H1 (cell line): ENCODE data around the gene MRPS6. TPM values are rescaled to one million over a fixed set of nuclear protein-coding genes. Genes with fewer than 3 reads are reported as not detected.

Source experiments
- ATF2 ChIP-seq: IDR thresholded peaks from 2 replicates; pipeline ENCODE4 v1.6.1; 2012; ENCODE audit warnings: low read length, inconsistent platforms
- CBX8 ChIP-seq: fragments of 300-800, 300-1000 bp; sonication (generic); IDR thresholded peaks from 2 replicates; pipeline ENCODE4 v1.7.1; 2016; ENCODE audit warnings: low read depth, low read length, borderline replicate concordance
- HDAC2 ChIP-seq, 2 experiments: fragments of 300-600 bp in 1 of 2; sonication (generic) in 1 of 2; IDR thresholded peaks; 2 replicates each; pipeline ENCODE4 v1.6.1; 2011 to 2012; ENCODE audit warnings: low read depth in 2 of 2, low read length in 2 of 2, mild to moderate bottlenecking in 2 of 2, moderate library complexity in 2 of 2, borderline replicate concordance in 1 of 2, inconsistent platforms in 1 of 2
- KDM4A ChIP-seq: IDR thresholded peaks from one replicate; pipeline ENCODE4 v1.7.1; 2012; ENCODE audit warnings: low read depth, mild to moderate bottlenecking, moderate library complexity, low read length, inconsistent platforms; ENCODE audit not compliant: severe bottlenecking
- MAFK ChIP-seq: IDR thresholded peaks from 2 replicates; pipeline ENCODE4 v1.6.1; 2012; ENCODE audit warnings: low read depth, mild to moderate bottlenecking, improper control_type of control experiment, low read length
- RFX5 ChIP-seq: IDR thresholded peaks from 2 replicates; pipeline ENCODE4 v1.6.1; 2011; ENCODE audit warnings: low read depth, low read length, improper control_type of control experiment, borderline replicate concordance
- polyA plus RNA-seq, 7 experiments: library from polyadenylated mRNA; depleted of rRNA in 3 of 7; stranded (reverse) in 5 of 7; unstranded in 2 of 7; fragments of >200 nt in 5 of 7; fragments of 200-250 nt in 2 of 7; gene quantifications; 1 replicate in 5 of 7; 2 replicates in 1 of 7; 4 replicates in 1 of 7; pipeline versions ENCODE4 v1.2.1 to v1.2.3, GENCODE V29; 2011 to 2013; ENCODE audit warnings: missing spikeins in 2 of 7, mixed read lengths in 2 of 7
- total RNA-seq: library from RNA; stranded (reverse); fragmentation: NEBNext Ultra II Directional; extraction: Animal tissue kit (Norgen Biotek cat#: 25700); gene quantifications from 2 replicates; pipeline ENCODE4 v1.2.1, GENCODE V29; 2021
- TF ChIP-seq, protein P1 (sequence below): fragments of 300-600 bp; sonication (generic); IDR thresholded peaks from 2 replicates; pipeline ENCODE4 v1.7.1; 2012; ENCODE audit warnings: low read length, moderate library complexity, mild to moderate bottlenecking, inconsistent platforms; ENCODE audit not compliant: insufficient replicate concordance

MRPS6 gene
- total and polyA plus RNA-seq, 2 of the 8 experiments (the other 6 are each of a cell fraction or from before 2014, with no cell fraction given) = 62.7 to 156 TPM

DNA sequence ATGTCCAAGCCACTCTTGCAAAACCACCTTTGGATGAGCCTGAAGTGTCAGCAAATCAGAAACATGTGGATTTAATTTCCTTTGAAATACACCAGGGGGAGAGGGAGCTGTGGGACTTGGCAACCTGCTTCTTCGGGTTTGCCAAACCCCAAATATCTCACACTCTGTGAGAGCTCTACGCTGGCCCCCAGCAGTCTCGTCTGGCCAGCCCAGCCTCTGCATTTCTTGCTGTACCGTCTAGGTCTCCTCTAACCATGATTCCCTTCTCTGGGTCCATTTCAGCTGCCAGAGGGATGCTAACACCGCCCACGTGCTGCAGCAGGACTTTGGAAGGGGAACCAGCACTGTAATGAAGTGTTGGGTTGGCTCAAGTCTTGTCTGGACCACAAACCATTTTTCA lies 114.6 kb downstream of the MRPS6 start (continued):
- TF ChIP-seq, protein P1, sequence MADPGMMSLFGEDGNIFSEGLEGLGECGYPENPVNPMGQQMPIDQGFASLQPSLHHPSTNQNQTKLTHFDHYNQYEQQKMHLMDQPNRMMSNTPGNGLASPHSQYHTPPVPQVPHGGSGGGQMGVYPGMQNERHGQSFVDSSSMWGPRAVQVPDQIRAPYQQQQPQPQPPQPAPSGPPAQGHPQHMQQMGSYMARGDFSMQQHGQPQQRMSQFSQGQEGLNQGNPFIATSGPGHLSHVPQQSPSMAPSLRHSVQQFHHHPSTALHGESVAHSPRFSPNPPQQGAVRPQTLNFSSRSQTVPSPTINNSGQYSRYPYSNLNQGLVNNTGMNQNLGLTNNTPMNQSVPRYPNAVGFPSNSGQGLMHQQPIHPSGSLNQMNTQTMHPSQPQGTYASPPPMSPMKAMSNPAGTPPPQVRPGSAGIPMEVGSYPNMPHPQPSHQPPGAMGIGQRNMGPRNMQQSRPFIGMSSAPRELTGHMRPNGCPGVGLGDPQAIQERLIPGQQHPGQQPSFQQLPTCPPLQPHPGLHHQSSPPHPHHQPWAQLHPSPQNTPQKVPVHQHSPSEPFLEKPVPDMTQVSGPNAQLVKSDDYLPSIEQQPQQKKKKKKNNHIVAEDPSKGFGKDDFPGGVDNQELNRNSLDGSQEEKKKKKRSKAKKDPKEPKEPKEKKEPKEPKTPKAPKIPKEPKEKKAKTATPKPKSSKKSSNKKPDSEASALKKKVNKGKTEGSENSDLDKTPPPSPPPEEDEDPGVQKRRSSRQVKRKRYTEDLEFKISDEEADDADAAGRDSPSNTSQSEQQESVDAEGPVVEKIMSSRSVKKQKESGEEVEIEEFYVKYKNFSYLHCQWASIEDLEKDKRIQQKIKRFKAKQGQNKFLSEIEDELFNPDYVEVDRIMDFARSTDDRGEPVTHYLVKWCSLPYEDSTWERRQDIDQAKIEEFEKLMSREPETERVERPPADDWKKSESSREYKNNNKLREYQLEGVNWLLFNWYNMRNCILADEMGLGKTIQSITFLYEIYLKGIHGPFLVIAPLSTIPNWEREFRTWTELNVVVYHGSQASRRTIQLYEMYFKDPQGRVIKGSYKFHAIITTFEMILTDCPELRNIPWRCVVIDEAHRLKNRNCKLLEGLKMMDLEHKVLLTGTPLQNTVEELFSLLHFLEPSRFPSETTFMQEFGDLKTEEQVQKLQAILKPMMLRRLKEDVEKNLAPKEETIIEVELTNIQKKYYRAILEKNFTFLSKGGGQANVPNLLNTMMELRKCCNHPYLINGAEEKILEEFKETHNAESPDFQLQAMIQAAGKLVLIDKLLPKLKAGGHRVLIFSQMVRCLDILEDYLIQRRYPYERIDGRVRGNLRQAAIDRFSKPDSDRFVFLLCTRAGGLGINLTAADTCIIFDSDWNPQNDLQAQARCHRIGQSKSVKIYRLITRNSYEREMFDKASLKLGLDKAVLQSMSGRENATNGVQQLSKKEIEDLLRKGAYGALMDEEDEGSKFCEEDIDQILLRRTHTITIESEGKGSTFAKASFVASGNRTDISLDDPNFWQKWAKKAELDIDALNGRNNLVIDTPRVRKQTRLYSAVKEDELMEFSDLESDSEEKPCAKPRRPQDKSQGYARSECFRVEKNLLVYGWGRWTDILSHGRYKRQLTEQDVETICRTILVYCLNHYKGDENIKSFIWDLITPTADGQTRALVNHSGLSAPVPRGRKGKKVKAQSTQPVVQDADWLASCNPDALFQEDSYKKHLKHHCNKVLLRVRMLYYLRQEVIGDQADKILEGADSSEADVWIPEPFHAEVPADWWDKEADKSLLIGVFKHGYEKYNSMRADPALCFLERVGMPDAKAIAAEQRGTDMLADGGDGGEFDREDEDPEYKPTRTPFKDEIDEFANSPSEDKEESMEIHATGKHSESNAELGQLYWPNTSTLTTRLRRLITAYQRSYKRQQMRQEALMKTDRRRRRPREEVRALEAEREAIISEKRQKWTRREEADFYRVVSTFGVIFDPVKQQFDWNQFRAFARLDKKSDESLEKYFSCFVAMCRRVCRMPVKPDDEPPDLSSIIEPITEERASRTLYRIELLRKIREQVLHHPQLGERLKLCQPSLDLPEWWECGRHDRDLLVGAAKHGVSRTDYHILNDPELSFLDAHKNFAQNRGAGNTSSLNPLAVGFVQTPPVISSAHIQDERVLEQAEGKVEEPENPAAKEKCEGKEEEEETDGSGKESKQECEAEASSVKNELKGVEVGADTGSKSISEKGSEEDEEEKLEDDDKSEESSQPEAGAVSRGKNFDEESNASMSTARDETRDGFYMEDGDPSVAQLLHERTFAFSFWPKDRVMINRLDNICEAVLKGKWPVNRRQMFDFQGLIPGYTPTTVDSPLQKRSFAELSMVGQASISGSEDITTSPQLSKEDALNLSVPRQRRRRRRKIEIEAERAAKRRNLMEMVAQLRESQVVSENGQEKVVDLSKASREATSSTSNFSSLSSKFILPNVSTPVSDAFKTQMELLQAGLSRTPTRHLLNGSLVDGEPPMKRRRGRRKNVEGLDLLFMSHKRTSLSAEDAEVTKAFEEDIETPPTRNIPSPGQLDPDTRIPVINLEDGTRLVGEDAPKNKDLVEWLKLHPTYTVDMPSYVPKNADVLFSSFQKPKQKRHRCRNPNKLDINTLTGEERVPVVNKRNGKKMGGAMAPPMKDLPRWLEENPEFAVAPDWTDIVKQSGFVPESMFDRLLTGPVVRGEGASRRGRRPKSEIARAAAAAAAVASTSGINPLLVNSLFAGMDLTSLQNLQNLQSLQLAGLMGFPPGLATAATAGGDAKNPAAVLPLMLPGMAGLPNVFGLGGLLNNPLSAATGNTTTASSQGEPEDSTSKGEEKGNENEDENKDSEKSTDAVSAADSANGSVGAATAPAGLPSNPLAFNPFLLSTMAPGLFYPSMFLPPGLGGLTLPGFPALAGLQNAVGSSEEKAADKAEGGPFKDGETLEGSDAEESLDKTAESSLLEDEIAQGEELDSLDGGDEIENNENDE = no peak
- TF ChIP-seq ATF2 = no peak
- no peak for TF ChIP-seq CBX8
- no peak for TF ChIP-seq RFX5
- TF ChIP-seq HDAC2 (IDR thresholded peaks at IDR 0.05; ENCODE audit: borderline replicate concordance in 1 of 2, low read depth in 2 of 2, low read length in 2 of 2) = no peak
- no peak for TF ChIP-seq MAFK
- TF ChIP-seq KDM4A = no peak
